Embryonic facial prominence (tissue), 1 donor: Measurements from ENCODE around the gene GNMT.
"Not testable (repeated sequence)": the region's sequence is repeated elsewhere in the genome, so short reads cannot be mapped to it uniquely, and the experiment has no call there.

Experiments
- DNase-seq: peaks from one replicate; pipeline ENCODE4 v3.0.0-alpha.2; 2016; ENCODE audit errors: extremely low spot score

Gene GNMT

DNA sequence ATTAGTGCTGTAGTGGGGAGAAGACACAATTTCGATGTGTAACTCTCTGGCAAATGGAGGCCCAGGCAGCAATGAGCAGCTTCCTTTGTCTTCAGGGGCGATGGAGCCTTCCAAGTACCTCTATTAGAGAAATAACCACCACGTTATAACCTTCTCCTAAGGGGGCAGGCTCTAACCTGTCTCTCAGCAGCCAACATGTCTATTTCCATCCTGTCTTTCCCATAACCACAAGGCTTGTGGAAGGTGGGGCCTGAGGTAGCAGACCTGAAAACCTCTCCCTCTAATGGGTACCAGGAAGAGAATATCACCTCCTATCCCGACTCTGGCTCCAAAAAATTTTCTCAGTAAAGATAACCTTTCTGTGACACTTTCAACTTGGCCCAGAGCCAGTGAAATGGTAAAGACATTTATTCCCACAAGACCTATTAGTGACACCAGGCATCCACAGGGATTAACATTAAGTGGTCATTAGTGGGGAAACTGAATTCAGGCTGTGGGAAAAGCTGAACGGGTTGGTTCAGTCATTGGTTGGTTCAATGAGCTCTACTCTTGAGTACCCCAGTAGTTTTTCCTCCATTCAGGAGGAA, 14.5 kb downstream of the GNMT start:
- DNase-seq: no peak

DNA sequence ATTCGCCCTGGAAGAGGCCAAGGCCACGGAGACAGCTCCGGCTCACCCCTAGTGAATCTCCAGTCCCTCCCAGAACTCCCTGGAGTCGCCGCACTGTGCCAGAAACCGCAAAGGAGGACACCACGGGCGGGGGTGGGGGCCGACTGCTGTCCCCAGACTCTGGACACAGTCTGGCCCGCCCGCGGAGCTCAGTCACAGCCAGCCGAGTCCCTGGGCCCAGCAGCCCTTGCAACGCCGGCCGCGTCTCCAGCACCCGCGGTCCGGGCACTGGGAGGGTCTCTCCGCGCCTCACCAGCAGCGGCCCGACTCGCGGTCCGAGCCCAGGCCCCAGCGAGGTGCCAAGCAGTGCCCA, 17.9 kb downstream of the GNMT start:
- DNase-seq: no peak

DNA sequence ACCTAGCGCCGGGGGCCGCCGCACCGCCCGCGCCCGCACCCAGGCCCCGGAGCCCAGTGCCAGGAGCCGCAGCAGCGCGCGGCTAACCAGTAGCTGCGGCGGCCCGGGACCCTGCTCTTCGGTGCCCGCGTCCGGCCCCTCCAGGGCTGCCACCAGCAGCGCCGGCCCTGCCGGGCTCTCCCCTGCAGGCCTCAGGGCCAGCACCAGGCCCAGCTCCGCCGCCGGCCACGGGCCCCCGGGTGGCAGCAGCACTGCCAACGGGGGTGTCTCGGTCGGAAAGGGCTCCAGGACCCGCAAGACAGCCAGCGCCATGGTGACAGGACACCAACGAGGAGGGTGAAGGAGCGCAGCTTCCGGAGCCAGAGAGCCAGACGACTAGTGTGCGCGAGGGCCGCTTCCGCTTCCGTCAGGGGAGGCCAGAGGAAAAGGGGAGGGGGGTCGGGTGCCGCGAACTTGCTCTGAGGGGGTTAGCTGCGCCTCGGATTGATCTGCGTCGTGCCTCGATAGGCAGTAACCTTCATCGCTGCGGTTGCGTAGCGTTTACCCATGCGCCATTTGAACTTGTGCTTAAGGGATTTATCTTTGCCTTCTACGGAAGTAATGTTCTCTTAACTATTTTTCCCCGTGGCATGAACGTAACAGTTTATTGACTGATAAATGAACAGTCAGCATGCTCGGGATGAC, 18.4 kb downstream of the GNMT start, which contains the start of gene PEX6:
PEX6 (minus strand) TSS at position 343 of the 684 bp plus-strand sequence; CDS start at position 312, 31 bp downstream.
- peak; percentile 68 for DNase-seq

DNA sequence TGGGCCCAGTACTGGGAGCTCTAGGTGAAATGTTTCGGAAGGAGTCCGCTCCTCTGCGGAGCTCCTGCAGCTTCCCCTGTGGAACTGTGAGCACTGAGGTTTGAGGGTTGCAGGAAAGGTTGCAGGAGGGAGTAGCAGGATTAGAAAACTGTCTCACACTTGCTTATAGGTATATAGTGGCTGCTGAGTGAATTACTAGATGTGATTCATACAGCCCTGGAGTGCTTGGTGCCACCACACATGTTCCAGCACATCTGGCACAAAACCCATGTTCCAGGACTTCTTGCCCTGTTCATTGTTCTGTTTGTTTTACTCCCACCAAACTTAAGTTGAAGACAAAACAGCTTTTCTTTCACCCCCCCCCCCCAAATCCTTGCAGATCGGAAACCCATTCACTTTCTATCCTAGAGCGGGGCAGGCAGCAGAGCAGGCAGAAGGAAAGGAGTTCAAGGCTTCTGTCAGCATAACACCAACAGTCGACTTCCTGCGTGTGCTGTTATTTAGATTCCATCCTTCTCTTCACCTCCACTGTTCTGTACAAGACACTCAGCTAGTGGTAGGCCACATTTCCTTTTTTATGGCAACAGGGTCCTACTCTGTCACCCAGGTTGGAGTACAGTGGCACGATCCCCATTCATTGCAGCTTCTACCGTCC, 19.1 kb downstream of the GNMT start:
- DNase-seq: no peak

DNA sequence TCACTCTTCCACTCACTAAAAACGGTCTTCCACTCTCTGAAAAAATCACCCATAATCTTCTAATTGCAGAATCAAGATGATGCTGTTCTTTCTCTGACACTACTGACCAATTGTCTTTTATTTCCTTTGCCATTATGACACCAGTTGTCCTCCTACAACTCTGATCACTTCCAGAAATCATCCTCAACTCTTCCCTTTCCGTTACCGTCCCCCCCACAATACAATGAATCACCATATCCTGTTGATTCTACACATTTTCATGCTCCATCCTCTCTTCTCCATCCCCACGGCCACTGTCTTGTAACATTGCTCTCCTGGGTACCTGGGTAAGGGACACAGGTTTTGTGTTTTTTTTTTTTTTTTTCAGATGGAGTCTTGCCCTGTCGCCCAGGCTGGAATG, 21.3 kb downstream of the GNMT start:
- DNase-seq: no peak

DNA sequence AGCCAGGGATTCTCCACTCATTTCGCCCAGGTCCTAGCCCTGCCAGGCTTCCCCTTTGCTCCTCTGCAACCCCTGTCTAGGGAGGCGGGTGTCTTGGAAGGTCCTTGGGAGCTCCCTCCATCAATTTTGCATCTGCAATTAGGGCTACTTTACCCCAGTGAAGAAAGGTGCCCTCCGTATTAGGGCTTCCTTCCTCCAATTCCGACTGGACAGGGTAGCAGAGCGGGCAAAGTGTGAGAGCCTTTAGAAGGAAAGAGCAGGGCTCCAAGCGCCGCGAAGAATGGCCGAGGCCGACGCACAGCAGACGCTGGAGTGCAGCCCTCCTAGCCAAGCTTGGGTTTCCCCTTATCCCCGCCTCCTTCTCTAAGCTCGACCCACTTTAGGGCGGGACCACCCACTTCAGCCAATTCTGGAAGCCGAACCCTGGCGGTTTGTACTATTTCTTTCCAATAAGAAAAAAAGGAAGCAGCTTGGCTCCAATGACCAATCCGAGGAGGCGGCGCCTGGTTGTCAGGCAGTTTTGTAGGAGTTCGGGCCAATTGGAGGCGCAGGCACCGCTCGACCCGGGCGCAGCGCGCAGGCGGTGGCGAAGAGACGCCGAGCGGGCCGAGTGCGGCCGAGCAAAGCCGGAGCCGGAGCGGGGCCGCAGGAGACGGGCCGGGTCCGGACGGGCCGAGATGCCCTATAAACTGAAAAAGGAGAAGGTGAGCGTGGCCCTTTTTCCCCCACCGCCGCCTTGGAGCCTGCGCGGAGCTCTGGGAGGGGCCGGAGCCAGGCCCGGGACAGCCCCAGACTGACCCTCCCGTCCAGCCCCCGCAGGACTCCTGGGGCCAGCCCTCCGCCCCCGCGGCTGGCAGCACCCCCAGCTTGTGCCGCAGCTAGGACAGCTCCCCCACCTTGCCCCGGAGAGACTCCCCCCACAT, 23.7 kb downstream of the GNMT start, which contains the start of gene PPP2R5D:
PPP2R5D (plus strand) TSS at position 570 of the 923 bp plus-strand sequence; CDS start at position 678, 108 bp downstream.
- DNase-seq: peak; percentile 97

DNA sequence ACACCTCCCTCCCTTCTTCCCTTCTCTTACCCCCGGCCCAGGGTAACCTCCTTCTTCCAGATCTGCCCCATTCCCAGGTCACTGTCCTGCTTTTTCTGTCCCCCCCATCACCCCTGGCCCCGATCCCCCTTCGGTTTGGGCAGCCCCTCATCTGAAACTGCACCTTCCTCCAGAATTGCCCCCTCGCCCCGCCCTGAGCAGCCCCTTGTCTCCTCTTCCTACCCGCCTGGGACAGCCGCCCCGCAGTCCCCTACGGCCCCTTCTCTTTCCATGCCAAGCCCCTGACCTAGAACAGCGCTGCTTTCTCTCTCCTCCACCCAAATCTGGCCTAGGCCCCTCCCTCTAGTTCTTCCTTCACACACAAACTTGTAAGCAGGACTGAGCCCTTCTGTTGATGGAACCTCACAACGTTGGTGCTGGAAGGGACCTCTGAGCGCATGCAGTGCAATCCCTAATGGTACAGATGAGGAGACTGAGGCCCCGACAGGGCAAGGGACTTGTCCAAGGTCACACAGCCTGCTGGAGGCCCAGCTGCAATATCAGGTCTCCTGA, 24.4 kb downstream of the GNMT start:
- no peak for DNase-seq

DNA sequence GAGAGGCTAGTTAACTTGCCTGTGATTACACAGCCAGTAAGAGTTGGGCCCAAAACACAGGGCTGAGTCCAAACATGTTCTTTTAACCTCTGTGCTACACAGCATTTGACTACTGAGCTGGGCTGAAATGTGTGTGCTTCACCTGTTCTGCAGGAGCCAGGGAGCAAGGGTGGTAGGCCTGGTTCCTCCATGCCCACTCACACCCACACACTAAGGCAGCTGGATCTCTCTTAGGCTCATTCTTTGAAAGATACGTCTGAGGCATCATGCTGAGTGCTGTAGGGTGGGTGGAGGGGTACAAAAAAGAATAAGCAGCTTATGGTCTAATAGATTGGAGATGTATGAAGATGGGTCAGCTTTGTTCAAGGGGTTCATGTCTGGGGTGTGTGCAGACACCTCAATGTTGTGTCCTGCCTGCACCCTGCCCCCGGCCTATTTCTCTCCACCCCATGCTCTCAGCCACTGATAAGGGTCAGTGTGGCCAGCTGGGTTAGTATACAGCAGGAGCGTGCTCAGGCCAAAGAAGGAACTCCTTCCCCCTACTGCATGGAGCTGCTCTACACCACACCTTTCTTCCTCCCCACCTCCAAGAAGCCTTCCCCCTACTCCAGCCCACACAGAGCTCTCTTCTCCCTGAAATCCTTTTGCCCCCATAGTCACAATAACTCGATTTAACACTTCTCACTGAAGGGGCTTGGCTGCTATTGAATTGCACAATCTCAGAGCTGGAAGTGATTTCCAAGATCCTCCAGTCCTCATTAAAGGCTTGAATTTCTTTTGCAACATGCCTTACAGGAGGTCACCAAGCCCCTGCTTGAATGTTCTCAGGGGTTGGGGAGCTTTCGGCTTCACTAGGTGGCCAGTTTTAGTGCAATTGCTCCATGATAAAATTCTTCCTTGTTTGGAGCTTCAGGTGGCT, 27.2 kb downstream of the GNMT start:
- DNase-seq: no peak

DNA sequence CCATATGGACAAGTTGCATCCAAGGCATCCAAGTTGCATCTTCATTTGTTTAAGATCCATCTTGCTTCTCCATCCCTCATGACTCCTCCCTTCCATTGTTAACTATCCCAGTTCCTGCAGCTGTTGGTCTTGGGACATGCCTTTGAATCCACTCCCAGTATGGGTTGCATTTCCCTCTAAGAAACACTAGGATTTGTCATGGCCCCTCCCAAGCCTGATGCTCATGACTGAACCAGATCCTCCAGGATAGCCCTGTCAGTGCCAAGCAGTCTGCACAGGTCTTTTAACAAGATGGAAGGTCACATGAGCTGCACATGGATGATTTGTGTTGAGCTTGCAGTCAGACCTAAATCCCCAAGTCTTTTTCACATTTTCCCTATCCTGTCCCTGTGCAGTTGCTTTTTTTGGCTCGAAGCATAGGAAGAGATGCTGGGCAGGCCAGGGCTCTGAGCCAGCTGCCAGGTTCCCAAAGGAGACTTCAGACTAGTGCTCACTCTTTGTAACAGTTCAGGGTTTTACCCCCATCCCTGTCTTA, 28.0 kb downstream of the GNMT start:
- DNase-seq: no peak

DNA sequence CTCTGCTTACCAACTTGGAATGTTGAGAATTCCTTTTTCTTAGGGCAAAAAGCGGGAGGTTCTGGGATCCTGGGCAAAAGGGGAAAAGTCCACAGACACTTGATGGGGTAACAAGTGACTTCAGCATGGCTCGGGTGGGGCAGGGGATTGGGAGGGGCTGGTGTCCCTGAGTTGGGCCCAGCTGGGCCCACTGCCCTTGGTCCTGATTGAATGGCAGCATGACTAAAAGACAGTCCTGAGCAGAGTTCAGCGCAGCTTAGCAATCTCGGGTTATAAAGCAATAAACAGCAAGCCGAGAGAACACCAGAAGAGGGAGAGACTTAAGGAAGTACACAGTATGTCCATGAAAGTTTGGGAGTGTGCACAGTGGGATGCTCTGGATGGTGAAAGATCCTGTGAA, 29.4 kb downstream of the GNMT start:
- DNase-seq: no peak

DNA sequence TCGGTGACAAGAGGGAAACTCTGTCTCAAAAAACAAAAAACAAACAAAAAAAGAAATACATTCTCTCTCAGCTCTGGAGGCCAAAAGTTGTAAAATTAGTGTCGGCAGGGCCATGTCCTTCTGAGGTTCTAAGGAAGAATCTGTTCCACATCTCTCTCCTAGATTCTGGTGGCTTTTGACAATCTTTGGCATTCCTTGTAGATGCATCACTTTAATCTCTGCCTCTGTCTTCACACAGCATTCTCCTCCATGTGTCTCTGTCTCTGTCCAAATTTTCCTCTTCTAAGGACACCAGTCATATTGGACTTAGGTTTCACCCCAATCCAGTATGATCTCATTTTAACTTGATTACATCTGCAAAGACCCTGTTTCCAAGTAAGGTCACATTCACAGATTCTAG, 32.9 kb downstream of the GNMT start:
- DNase-seq: no peak

DNA sequence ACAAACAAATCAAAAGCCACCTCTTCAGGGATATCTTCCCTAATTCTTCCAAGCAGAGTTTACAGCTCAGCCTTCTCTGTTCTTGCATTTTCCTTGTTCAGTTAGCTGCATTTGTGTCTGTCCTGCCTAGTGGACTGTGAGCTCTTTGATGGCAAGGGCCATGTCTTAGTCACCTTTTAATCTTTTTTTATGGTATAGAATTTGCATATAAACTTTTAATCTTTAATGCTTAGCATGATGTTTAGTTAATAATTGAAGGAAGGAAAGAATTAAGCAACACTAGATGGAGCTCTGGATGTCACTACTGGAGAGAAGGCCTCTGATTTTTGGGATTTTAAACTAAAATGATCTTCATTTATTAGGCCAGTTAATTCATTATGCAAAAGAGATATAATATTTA, 36.0 kb downstream of the GNMT start:
- DNase-seq: no peak

DNA sequence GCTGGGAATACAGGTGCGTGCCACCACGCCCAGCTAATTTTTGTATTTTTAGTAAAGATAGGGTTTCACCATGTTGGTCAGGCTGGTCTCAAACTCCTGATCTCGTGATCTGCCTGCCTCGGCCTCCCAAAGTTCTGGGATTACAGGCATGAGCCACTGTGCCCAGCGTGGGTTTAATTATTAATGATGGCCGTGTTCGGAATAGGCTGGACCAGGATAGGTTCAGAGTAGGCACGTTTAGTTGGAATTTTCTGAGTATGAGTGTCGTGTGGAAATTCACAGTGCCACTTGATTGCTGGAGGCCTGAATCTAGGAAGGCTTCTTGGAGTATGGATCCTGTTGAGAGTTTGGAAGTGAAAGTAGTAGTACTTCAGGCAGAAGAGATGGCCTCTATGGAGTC, 37.7 kb downstream of the GNMT start:
- not testable (repeated sequence) for DNase-seq

DNA sequence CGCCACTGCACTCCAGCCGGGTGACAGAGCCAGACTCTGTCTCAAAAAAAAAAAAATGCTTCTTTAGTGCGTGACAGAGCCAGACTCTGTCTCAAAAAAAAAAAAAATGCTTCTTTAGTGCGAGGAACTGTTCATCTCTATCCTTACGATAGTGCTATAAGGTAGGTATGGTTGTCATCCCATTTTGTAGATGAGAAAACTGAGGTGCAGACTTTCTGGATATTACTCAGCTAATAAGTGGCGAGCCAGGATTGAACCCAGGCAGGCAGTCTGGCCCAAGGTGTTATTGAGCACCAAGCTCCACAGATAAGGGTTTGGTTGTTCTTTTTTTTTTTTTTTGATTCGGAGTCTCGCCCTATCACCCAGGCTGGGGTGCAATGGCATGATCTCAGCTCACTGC, 41.3 kb downstream of the GNMT start:
- DNase-seq: no peak

DNA sequence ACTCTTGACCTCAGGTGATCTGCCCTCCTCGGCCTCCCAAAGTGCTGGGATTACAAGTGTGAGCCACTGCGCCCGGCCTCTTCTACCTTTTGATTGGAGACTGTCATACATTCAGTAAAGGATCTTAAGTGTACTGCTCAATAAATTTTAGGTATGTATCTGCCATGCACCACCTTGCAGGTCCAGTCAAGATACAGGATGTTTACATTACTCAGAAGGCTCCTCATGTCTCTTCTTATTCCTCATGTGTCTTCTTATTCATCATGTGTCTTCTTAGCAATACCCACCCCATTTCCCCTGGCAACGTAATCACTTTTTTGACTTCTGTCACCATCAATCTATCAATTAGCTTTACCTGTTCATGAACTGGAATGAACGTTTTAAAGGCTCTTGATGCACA, 45.3 kb downstream of the GNMT start:
- DNase-seq: no peak

DNA sequence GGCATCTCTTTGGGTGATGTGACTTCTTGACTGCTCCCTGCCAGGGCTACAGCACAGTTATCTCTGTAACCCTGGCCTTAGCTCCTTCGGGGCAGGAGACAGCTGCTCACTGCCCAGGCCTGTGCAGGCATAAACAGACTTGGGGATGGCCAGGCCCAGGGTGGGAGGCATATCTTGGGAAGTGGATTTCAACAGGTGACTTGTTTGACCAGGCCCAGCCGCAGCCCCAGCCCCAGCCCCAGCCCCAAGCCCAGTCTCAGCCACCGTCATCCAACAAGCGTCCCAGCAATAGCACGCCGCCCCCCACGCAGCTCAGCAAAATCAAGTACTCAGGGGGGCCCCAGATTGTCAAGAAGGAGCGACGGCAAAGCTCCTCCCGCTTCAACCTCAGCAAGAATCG, 45.7 kb downstream of the GNMT start:
- DNase-seq: no peak

DNA sequence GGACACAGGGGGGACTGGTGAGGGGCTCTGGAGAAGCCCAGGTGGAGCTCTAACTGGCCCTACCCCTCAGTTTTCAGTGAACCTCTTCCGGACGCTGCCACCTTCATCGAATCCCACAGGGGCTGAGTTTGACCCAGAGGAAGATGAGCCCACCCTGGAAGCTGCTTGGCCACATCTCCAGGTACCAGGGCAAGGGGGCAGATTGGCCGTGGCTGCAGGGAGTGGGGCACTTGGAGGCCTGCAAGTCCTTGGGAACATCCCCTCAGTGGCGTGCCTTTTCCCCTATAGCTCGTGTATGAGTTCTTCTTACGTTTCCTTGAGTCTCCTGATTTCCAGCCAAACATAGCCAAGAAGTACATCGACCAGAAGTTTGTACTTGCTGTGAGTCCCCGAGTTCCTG, 46.6 kb downstream of the GNMT start:
- DNase-seq: no peak

DNA sequence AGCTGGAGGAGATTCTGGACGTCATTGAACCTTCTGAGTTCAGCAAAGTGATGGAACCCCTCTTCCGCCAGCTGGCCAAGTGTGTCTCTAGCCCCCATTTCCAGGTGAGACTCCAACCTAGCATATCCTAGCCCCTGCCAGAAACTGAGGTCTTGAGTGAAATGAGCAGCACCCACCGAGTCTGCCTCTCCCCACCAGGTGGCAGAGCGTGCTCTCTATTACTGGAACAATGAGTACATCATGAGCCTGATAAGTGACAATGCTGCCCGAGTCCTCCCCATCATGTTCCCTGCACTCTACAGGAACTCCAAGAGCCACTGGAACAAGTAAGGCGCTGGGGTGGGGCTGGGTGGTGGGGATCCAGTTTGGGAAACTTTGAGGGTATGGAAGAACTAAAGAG, 48.6 kb downstream of the GNMT start:
- DNase-seq: no peak

DNA sequence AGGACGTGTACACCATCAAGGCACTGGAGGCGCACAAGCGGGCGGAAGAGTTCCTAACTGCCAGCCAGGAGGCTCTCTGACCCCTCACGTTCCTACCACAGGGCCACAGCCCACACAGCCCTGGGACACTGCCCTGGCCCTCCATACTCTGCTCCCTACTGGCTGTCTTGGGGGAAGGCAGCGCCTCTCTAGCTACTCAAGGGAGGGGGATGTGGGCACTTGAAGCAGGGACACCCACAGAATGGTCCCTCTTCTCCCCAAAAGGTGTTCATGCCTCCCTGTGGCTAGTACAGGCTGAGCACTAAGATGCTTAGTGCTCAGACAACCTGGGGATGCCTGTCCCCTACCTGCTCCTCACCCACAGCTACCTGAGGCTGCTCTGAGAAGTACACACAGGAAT, 50.7 kb downstream of the GNMT start:
- DNase-seq: no peak

DNA sequence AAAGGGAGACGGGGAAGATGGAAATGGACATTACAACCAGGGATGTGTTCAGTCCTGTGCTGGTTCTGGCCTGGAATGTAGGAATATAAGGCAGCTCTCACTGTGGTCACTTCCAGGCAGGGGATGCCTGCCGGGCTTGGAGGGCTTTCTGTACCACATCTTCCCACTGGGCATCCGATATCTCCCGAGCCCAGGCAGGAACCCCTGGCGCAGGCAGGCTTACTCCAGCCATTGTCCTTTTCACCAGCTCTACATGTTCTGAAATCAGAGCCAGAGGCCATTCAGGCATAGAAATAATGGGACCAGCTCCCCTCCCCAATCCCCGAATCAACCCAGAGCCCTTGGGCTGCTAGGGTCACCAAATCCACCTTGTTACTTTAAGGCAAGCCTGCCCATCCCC, 51.8 kb downstream of the GNMT start:
- DNase-seq: no peak
